ENCODE measurements around the gene RNMT.

The RNMT gene

GRCh38 chr18:13797157-13797611, 70.7 kb downstream of the RNMT start:
- no peak overlapping the region for H3K4me3 ChIP-seq (ENCODE audit: low read length)
- H3K4me2 ChIP-seq (ENCODE audit: low read length), result no peak overlapping the region

DNA sequence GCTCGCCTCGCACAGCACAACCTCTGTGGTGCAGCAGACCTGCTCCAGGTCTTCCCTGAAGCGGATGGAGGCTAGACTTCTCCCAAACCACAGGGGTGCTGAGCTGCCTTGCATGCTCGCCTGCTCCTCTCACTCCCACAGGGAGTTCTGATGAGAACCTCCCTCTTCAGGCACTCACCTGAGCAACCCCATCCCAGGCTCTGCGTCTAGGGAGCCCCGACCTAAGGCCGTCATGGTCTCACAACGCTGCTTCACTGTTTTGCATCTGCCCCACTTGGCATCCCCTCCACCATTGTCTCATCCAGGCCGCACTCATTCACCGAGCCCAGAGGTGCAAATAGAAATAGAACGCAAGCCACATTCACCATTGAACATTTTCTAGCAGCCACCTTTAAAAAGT, 72.9 kb downstream of the RNMT start:
- no peak overlapping the region for H2AFZ ChIP-seq (ENCODE audit: low read depth, low read length)

More at GRCh38 chr18:13797157-13797611, 70.7 kb downstream of the RNMT start:
- Histone ChIP-seq H4K20me1 (ENCODE audit: insufficient read depth, low read length) (no peaks in the 10 kb centered on the region), H3K27ac (ENCODE audit: low read length) (no peak overlapping the region), H3K79me2 (ENCODE audit: low read length) (no peaks in the 10 kb centered on the region), H3K9me3 (ENCODE audit: insufficient read depth, low read length) (no peaks in the 10 kb centered on the region), H3K36me3 (replicated peaks; ENCODE audit: low read depth, low read length) (no peaks in the 10 kb centered on the region), H3K27me3 (ENCODE audit: low read depth, low read length) (no peaks in the 10 kb centered on the region; the same call in 1 of the 2 replicates), H3K9ac (ENCODE audit: low read length) (no peak overlapping the region), H3K4me1 (ENCODE audit: low read length) (no peaks in the 10 kb centered on the region), H2AFZ (ENCODE audit: low read depth, low read length) (no peak overlapping the region)
- no peak for TF ChIP-seq CTCF (IDR thresholded peaks at IDR 0.05; ENCODE audit: low read depth, low read length)
- no peak for TF ChIP-seq EZH2phosphoT487 (IDR thresholded peaks at IDR 0.05; ENCODE audit: low read depth)

DNA sequence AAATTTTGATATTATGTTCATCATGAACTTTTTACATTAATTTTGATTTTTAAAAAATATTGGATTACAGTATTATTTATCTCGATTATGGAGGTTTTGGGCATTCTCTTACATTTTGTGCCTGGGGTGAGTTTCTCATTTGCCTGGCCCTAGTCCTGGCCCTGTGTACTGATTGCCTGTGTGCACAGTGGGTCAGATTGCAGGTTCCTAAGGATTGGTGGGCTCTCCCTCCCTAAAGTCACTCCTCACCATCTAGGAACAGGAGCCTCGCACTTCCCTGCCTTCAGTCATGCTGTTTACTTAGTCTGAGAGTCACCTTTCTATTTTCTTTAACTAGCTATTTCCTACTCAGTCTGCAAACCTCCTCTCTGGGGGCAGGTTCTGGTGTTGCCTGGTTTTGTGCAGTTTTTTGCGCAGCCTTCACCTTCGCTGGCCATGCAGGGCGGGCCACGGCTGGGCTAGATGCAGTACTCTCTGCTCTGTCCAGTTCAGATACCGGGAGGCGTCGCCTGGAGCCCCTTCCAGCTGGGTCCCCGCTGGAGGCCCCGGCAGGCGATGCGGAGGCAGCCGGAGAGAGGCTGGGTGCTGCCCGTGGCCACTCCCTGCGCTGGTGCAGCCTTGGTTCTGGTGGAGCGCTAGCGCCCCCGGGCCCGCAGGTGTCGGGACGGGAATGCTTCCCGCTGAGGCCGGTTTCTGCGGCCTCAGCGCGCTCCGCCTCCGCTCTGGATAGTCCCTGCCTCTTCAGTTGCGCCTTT, 74.2 kb downstream of the RNMT start:
- Histone ChIP-seq H2AFZ (ENCODE audit: low read depth, low read length) (no peak overlapping the region), H3K4me3 (ENCODE audit: low read length) (no peak overlapping the region), H3K9ac (ENCODE audit: low read length) (no peak overlapping the region), H3K9me3 (ENCODE audit: insufficient read depth, low read length) (no peaks in the 10 kb centered on the region), H3K36me3 (replicated peaks; ENCODE audit: low read depth, low read length) (no peaks in the 10 kb centered on the region), H3K4me1 (ENCODE audit: low read length) (no peaks in the 10 kb centered on the region), H3K4me2 (ENCODE audit: low read length) (no peak overlapping the region), H3K27ac (ENCODE audit: low read length) (no peak overlapping the region), H4K20me1 (ENCODE audit: insufficient read depth, low read length) (no peaks in the 10 kb centered on the region), H3K79me2 (ENCODE audit: low read length) (no peaks in the 10 kb centered on the region), H3K27me3 (ENCODE audit: low read depth, low read length) (peaks cover 4% of the 10 kb centered on the region)
- TF ChIP-seq CTCF (IDR thresholded peaks at IDR 0.05; ENCODE audit: low read depth, low read length) (no peak), EZH2phosphoT487 (IDR thresholded peaks at IDR 0.05; ENCODE audit: low read depth) (no peak)

More for the DNA sequence above, 72.9 kb downstream of the RNMT start:
- Histone ChIP-seq H3K79me2 (ENCODE audit: low read length) (no peaks in the 10 kb centered on the region), H3K4me3 (ENCODE audit: low read length) (no peak overlapping the region), H3K9me3 (ENCODE audit: insufficient read depth, low read length) (no peaks in the 10 kb centered on the region), H3K4me1 (ENCODE audit: low read length) (no peaks in the 10 kb centered on the region), H4K20me1 (ENCODE audit: insufficient read depth, low read length) (no peaks in the 10 kb centered on the region), H3K27me3 (ENCODE audit: low read depth, low read length) (peaks cover under 1% of the 10 kb centered on the region), H3K27ac (ENCODE audit: low read length) (no peak overlapping the region), H3K36me3 (replicated peaks; ENCODE audit: low read depth, low read length) (no peaks in the 10 kb centered on the region), H3K4me2 (ENCODE audit: low read length) (no peak overlapping the region), H3K9ac (ENCODE audit: low read length) (no peak overlapping the region)
- TF ChIP-seq CTCF (IDR thresholded peaks at IDR 0.05; ENCODE audit: low read depth, low read length) (no peak), EZH2phosphoT487 (IDR thresholded peaks at IDR 0.05; ENCODE audit: low read depth) (no peak)

- Histone ChIP-seq H3K4me1 (ENCODE audit: low read length) (no peaks in the 10 kb centered on the region), H3K27me3 (ENCODE audit: low read depth, low read length) (peaks cover 4% of the 10 kb centered on the region), H3K4me2 (ENCODE audit: low read length) (no peak overlapping the region), H3K79me2 (ENCODE audit: low read length) (no peaks in the 10 kb centered on the region), H3K9ac (ENCODE audit: low read length) (no peak overlapping the region), H3K4me3 (ENCODE audit: low read length) (no peak overlapping the region), H3K9me3 (ENCODE audit: insufficient read depth, low read length) (no peaks in the 10 kb centered on the region), H3K36me3 (replicated peaks; ENCODE audit: low read depth, low read length) (no peaks in the 10 kb centered on the region), H2AFZ (ENCODE audit: low read depth, low read length) (no peak overlapping the region), H3K27ac (ENCODE audit: low read length) (no peak overlapping the region), H4K20me1 (ENCODE audit: insufficient read depth, low read length) (no peaks in the 10 kb centered on the region)
- TF ChIP-seq EZH2phosphoT487 (IDR thresholded peaks at IDR 0.05; ENCODE audit: low read depth), result no peak
- TF ChIP-seq CTCF (IDR thresholded peaks at IDR 0.05; ENCODE audit: low read depth, low read length), result no peak
Measured at GRCh38 chr18:13801260-13801601, 74.8 kb downstream of the RNMT start.
